ENCODE results near the gene CYP4F3.

Gene CYP4F3

DNA sequence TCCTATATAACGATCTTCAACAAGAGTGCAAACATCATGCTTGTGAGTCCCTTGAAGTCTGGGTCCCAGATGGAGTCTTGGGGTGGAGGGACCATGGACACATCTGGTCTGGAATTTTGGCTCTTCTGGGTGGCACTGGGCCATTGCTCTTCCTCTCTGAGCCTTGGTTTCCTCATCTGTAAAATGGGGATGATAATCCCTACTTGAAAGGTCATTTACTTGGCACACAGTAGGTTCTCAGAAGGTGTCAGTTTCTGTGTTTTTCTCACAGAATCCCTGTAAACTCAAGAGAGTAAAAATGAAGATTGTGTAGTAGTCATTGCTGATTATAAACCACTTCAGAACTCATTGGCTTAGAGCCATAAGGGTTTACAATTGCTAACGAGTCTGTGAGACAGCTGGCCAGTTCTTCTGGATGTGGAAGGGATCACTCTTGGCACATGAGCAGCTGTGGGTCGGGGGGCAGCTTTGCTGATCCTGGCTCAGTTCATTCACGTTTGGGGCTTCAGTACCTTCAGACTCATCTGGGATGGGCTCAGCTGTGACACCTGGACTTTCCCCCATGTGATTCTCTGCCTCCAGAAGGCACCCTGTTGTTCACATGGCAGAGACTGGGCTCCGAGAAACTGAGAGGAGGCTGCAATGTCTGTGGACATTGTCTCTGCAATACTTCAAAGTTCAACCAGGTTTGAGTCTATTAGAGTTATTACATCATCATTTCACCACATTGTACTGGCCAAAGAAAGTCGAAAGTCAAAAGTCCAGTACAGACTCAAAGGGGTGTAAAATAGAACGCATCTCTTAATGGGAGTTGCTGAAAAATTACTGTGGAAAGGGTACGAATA lies 40.0 kb downstream of the CYP4F3 start:
- no peaks in the 10 kb centered on the region for H3K4me1 ChIP-seq (ENCODE audit: control insufficient read depth, insufficient read depth, low read depth, low read length)
- no peak overlapping the region for H2AFZ ChIP-seq (ENCODE audit: low read depth, low read length)
- H3K36me3 ChIP-seq (ENCODE audit: control insufficient read depth in 1 of 2, insufficient read depth in 2 of 2, low read depth in 1 of 2, low read length in 2 of 2), result no peaks in the 10 kb centered on the region
- no peaks in the 10 kb centered on the region for H3K79me1 ChIP-seq (replicated peaks; ENCODE audit: low read length, poor library complexity, severe bottlenecking)
- H3K9ac ChIP-seq (ENCODE audit: low read length), result no peak overlapping the region
- no peaks in the 10 kb centered on the region for H3K9me3 ChIP-seq (ENCODE audit: control insufficient read depth, low read length)
- H2BK12ac ChIP-seq (ENCODE audit: low read length in 2 of 2), result no peak overlapping the region
- H2AK5ac ChIP-seq (ENCODE audit: low read length, severe bottlenecking), result no peak overlapping the region
- no peak overlapping the region for H2BK15ac ChIP-seq (ENCODE audit: low read depth, poor library complexity, severe bottlenecking)
- H3K4me2 ChIP-seq (ENCODE audit: low read length, poor library complexity, severe bottlenecking), result no peak overlapping the region
- no peak overlapping the region for H3K4me3 ChIP-seq (ENCODE audit: insufficient read depth in 1 of 2, low read depth in 1 of 2, low read length in 2 of 2)
- no peak overlapping the region for H3K14ac ChIP-seq (ENCODE audit: low read length in 2 of 2)
- H4K8ac ChIP-seq (ENCODE audit: low read length), result no peak overlapping the region
- H3K4ac ChIP-seq (ENCODE audit: low read depth in 1 of 2, low read length in 2 of 2), result no peak overlapping the region
- 34% methylated on average over 8 of the region's 8 CpGs for WGBS
- H2BK5ac ChIP-seq (ENCODE audit: low read depth, low read length, poor library complexity, severe bottlenecking), result no peak overlapping the region
- H3K18ac ChIP-seq (ENCODE audit: low read depth in 1 of 2, low read length in 2 of 2), result no peak overlapping the region
- no peaks in the 10 kb centered on the region for H3K27me3 ChIP-seq (ENCODE audit: control insufficient read depth in 1 of 2, insufficient read depth in 1 of 2, low read length in 2 of 2)
- no peak overlapping the region for H3K23ac ChIP-seq (ENCODE audit: low read length in 2 of 2)
- DNase-seq, result no peak
- no peak overlapping the region for H4K91ac ChIP-seq (ENCODE audit: low read length)
- no peak overlapping the region for H3K27ac ChIP-seq (ENCODE audit: low read length, poor library complexity, severe bottlenecking)
- no peak overlapping the region for H2BK120ac ChIP-seq (ENCODE audit: low read depth, low read length)

DNA sequence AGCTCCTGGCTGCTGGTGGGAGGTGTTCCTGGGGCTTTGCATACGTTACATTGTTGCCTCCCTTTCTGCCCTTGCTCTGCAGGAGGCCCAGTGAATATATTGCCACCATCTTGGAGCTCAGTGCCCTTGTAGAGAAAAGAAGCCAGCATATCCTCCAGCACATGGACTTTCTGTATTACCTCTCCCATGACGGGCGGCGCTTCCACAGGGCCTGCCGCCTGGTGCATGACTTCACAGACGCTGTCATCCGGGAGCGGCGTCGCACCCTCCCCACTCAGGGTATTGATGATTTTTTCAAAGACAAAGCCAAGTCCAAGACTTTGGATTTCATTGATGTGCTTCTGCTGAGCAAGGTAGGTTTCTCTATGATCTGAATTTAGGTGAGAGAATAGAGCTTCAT lies 42.7 kb downstream of the CYP4F3 start:
- Histone ChIP-seq H3K27ac (ENCODE audit: low read length, poor library complexity, severe bottlenecking) (no peak overlapping the region), H3K27me3 (ENCODE audit: control insufficient read depth in 1 of 2, insufficient read depth in 1 of 2, low read length in 2 of 2) (no peaks in the 10 kb centered on the region)
- WGBS, result 83% methylated on average over 10 of the region's 10 CpGs

DNA sequence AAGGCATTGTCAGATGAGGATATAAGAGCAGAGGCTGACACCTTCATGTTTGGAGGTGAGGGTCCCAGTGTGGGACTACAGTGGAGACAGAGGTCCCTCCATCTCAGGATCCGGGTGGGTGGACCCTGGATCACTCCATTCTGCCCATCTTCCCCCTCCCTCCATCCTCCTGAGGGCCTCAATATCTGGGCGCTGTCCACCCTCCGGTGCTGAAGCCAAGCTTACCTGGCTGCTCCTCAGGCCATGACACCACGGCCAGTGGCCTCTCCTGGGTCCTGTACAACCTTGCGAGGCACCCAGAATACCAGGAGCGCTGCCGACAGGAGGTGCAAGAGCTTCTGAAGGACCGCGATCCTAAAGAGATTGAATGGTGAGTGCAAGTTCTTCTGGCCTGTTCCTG lies 44.1 kb downstream of the CYP4F3 start:
- Histone ChIP-seq H3K79me1 (replicated peaks; ENCODE audit: low read length, poor library complexity, severe bottlenecking) (no peaks in the 10 kb centered on the region), H3K36me3 (ENCODE audit: control insufficient read depth in 1 of 2, insufficient read depth in 2 of 2, low read depth in 1 of 2, low read length in 2 of 2) (no peaks in the 10 kb centered on the region), H3K9me3 (ENCODE audit: control insufficient read depth, low read length) (peaks cover 13% of the 10 kb centered on the region), H3K14ac (ENCODE audit: low read length in 2 of 2) (no peak overlapping the region), H4K8ac (ENCODE audit: low read length) (no peak overlapping the region), H3K9ac (ENCODE audit: low read length) (no peak overlapping the region), H3K23ac (ENCODE audit: low read length in 2 of 2) (no peak overlapping the region), H3K27ac (ENCODE audit: low read length, poor library complexity, severe bottlenecking) (no peak overlapping the region), H2BK5ac (ENCODE audit: low read depth, low read length, poor library complexity, severe bottlenecking) (no peak overlapping the region), H2AFZ (ENCODE audit: low read depth, low read length) (no peak overlapping the region), H3K4me3 (ENCODE audit: insufficient read depth in 1 of 2, low read depth in 1 of 2, low read length in 2 of 2) (no peak overlapping the region), H2BK15ac (ENCODE audit: low read depth, poor library complexity, severe bottlenecking) (no peak overlapping the region), H3K4me2 (ENCODE audit: low read length, poor library complexity, severe bottlenecking) (no peak overlapping the region), H4K91ac (ENCODE audit: low read length) (no peak overlapping the region), H2BK120ac (ENCODE audit: low read depth, low read length) (no peak overlapping the region), H3K18ac (ENCODE audit: low read depth in 1 of 2, low read length in 2 of 2) (no peak overlapping the region), H3K27me3 (ENCODE audit: control insufficient read depth in 1 of 2, insufficient read depth in 1 of 2, low read length in 2 of 2) (no peaks in the 10 kb centered on the region), H2AK5ac (ENCODE audit: low read length, severe bottlenecking) (no peak overlapping the region), H3K4ac (ENCODE audit: low read depth in 1 of 2, low read length in 2 of 2) (no peak overlapping the region), H3K4me1 (ENCODE audit: control insufficient read depth, insufficient read depth, low read depth, low read length) (no peaks in the 10 kb centered on the region), H2BK12ac (ENCODE audit: low read length in 2 of 2) (no peak overlapping the region)
- WGBS, result 55% methylated on average over 9 of the region's 9 CpGs
- DNase-seq, result no peak

More for the DNA sequence above, 42.7 kb downstream of the CYP4F3 start:
- no peaks in the 10 kb centered on the region for H3K79me1 ChIP-seq (replicated peaks; ENCODE audit: low read length, poor library complexity, severe bottlenecking)
- no peak overlapping the region for H3K9ac ChIP-seq (ENCODE audit: low read length)
- no peak overlapping the region for H4K8ac ChIP-seq (ENCODE audit: low read length)
- peaks cover 11% of the 10 kb centered on the region for H3K9me3 ChIP-seq (ENCODE audit: control insufficient read depth, low read length)
- H3K36me3 ChIP-seq (ENCODE audit: control insufficient read depth in 1 of 2, insufficient read depth in 2 of 2, low read depth in 1 of 2, low read length in 2 of 2), result no peaks in the 10 kb centered on the region
- no peak overlapping the region for H2AFZ ChIP-seq (ENCODE audit: low read depth, low read length)
- no peak overlapping the region for H3K4me2 ChIP-seq (ENCODE audit: low read length, poor library complexity, severe bottlenecking)
- H2BK120ac ChIP-seq (ENCODE audit: low read depth, low read length), result no peak overlapping the region
- H2AK5ac ChIP-seq (ENCODE audit: low read length, severe bottlenecking), result no peak overlapping the region
- H3K4me1 ChIP-seq (ENCODE audit: control insufficient read depth, insufficient read depth, low read depth, low read length), result no peaks in the 10 kb centered on the region
- no peak overlapping the region for H3K18ac ChIP-seq (ENCODE audit: low read depth in 1 of 2, low read length in 2 of 2)
- H3K4me3 ChIP-seq (ENCODE audit: insufficient read depth in 1 of 2, low read depth in 1 of 2, low read length in 2 of 2), result no peak overlapping the region
- no peak overlapping the region for H3K4ac ChIP-seq (ENCODE audit: low read depth in 1 of 2, low read length in 2 of 2)
- H2BK15ac ChIP-seq (ENCODE audit: low read depth, poor library complexity, severe bottlenecking), result no peak overlapping the region
- H2BK12ac ChIP-seq (ENCODE audit: low read length in 2 of 2), result no peak overlapping the region
- no peak overlapping the region for H3K23ac ChIP-seq (ENCODE audit: low read length in 2 of 2)
- DNase-seq, result no peak
- no peak overlapping the region for H3K14ac ChIP-seq (ENCODE audit: low read length in 2 of 2)
- H4K91ac ChIP-seq (ENCODE audit: low read length), result no peak overlapping the region
- no peak overlapping the region for H2BK5ac ChIP-seq (ENCODE audit: low read depth, low read length, poor library complexity, severe bottlenecking)

DNA sequence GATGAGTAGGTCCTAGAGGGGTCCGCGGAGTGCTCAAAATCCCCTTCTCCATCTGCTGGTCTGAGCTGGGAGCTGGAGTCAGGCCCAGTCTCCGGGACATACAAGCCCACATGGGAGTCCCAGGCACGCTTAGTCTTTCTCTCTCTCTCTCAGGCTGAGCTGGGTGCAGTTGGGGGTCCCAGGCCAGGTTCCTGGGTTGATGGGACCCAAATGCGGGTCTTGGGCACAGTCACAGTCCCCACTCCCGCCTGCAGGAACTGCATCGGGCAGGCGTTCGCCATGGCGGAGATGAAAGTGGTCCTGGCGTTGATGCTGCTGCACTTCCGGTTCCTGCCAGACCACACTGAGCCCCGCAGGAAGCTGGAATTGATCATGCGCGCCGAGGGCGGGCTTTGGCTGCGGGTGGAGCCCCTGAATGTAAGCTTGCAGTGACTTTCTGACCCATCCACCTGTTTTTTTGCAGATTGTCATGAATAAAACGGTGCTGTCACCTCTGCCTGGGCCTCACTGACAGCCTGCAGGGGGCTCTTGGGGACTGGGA lies 56.0 kb downstream of the CYP4F3 start:
- Histone ChIP-seq H2AFZ (ENCODE audit: low read depth, low read length) (no peak overlapping the region), H3K4me2 (ENCODE audit: low read length, poor library complexity, severe bottlenecking) (no peak overlapping the region), H3K27ac (ENCODE audit: low read length, poor library complexity, severe bottlenecking) (no peak overlapping the region), H3K4me1 (ENCODE audit: control insufficient read depth, insufficient read depth, low read depth, low read length) (no peaks in the 10 kb centered on the region), H4K8ac (ENCODE audit: low read length) (no peak overlapping the region), H2AK5ac (ENCODE audit: low read length, severe bottlenecking) (no peak overlapping the region), H3K79me1 (replicated peaks; ENCODE audit: low read length, poor library complexity, severe bottlenecking) (no peaks in the 10 kb centered on the region), H3K18ac (ENCODE audit: low read depth in 1 of 2, low read length in 2 of 2) (no peak overlapping the region), H4K91ac (ENCODE audit: low read length) (no peak overlapping the region), H3K23ac (ENCODE audit: low read length in 2 of 2) (no peak overlapping the region), H3K4ac (ENCODE audit: low read depth in 1 of 2, low read length in 2 of 2) (no peak overlapping the region), H3K4me3 (ENCODE audit: insufficient read depth in 1 of 2, low read depth in 1 of 2, low read length in 2 of 2) (no peak overlapping the region), H2BK12ac (ENCODE audit: low read length in 2 of 2) (no peak overlapping the region), H3K36me3 (ENCODE audit: control insufficient read depth in 1 of 2, insufficient read depth in 2 of 2, low read depth in 1 of 2, low read length in 2 of 2) (no peaks in the 10 kb centered on the region), H3K27me3 (ENCODE audit: control insufficient read depth in 1 of 2, insufficient read depth in 1 of 2, low read length in 2 of 2) (no peaks in the 10 kb centered on the region), H2BK120ac (ENCODE audit: low read depth, low read length) (no peak overlapping the region), H3K14ac (ENCODE audit: low read length in 2 of 2) (no peak overlapping the region), H2BK5ac (ENCODE audit: low read depth, low read length, poor library complexity, severe bottlenecking) (no peak overlapping the region), H3K9me3 (ENCODE audit: control insufficient read depth, low read length) (no peaks in the 10 kb centered on the region), H2BK15ac (ENCODE audit: low read depth, poor library complexity, severe bottlenecking) (no peak overlapping the region), H3K9ac (ENCODE audit: low read length) (no peak overlapping the region)
- 75% methylated on average over 19 of the region's 19 CpGs for WGBS
- no peak for DNase-seq
